ENCODE data around the gene IQUB.
A peak's percentile ranks its signal among the peaks of the same experiment; 100 is the strongest.
"Not testable (repeated sequence)": the region's sequence is repeated elsewhere in the genome, so short reads cannot be mapped to it uniquely, and the experiment has no call there.

The IQUB gene

DNA sequence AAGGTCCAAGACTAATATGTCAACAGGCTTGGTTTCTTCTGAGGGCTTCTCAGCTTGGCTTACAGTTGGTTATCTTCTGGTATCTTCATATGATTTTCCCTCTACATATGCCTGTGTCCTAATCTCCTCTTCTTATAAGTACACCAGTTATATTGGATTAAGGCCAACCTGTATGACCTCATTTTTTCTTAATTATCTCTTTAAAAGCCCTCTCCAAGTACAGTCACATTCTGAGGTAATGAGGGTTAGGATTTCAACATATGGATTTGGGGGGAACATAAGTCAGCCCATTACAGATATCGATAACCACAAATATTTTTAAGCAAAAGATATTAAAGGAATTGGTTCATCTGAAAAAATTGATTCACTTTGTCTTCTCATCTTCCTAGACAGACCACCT lies 49.2 kb downstream of the IQUB start:
- DNase-seq, result no peak

DNA sequence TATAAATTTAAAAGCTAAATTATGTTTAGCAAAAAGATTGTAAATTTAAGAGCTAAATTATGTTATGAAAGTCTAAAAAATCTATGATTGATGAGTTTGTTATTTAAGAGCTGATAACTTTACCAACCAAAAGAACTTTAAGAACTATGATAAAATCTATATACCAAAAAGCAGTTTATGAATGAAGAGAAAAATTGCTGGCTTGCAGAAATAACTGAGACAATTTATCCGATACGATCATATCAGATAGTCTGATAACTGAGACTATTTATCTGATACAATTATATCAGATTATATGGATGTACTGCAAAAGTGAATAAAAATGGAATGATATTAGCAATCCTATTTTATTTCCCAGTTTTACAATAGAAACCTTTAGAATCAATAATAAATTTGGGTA lies 50.2 kb downstream of the IQUB start:
- no peak for DNase-seq

GRCh38 chr7:123480107-123480506 lies 54.3 kb downstream of the IQUB start:
- no peak for DNase-seq

DNA sequence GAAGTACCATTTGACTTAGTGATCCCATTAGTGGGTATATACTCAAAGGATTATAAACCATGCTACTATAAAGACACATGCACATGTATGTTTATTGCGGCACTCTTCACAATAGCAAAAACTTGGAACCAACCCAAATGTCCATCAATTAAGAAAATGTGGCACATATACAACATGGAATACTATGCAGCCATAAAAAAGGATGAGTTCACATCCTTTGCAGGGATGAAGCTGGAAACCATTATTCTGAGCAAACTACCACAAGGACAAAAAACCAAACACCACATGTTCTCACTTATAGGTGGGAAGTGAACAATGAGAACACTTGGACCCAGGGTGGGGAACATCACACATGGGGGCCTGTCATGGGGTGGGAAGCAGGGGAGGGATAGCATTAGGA lies 56.3 kb downstream of the IQUB start:
- DNase-seq, result not testable (repeated sequence)

GRCh38 chr7:123472750-123473445 lies 61.5 kb downstream of the IQUB start:
- DNase-seq, result no peak

DNA sequence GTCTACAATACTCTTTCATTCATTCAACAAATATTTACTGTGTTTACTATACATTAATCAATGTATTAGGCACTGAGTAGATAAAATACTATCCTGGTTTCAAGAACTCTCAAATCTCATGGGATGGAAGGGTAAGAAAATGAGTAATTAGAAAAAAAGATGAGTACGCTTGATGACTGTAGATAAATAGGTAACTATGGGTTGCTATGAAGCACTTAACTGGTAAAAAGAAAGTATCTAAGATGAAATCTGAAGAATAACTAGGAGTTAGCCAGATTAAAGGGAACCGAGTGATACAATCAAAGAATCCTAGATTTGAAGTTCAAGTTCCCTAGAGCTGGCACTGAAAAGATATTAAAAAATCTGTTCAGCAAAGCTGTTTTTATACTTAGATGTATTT lies 62.1 kb downstream of the IQUB start:
- DNase-seq, result no peak

DNA sequence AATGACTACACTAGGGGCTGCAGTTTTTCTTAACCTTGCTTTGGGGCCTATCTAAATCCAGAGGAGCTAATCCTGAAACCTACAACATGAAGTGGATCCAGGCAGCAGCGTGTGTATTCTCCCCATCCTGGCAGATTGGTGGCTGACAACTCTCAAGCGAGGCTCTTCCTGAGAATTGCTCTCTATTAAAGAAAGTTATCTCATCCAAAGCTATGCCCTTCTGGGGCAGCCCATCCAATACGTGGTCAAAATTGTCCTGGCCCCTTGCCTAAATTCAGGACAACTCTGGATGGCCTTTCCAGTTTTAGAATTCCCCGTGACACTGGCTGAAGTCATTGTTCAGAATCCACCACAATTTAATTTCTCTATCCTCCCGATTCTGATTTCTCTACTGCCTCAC lies 66.1 kb downstream of the IQUB start:
- no peak for DNase-seq

GRCh38 chr7:123463890-123464289 lies 70.5 kb downstream of the IQUB start:
- DNase-seq, result no peak

- DNase-seq, result no peak
These were observed 73.8 kb downstream of the IQUB start for GRCh38 chr7:123460616-123461015.

DNA sequence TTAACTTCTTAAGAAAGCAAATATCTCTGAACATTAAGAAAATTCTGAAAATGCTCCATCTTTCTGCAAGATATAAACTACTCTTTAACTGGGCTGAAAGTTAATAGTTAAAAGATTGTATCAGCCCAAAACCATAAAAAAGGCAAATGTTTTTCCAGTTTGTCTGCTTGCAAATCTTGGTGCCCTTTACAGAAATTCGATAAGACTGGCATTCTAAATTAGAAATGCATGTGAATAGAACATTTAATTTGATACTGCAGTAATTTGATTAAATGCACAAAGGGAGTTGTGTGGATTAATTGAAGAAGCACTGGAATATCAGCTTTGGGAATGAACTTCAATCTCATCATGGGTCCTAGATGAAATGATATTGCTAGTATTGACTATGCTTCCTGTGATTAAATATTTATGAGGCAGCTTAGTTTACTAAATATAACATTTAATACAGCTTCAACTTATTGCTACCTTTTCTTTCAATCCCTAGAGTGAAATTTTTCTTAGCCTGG lies 78.4 kb downstream of the IQUB start:
- no peak for DNase-seq

DNA sequence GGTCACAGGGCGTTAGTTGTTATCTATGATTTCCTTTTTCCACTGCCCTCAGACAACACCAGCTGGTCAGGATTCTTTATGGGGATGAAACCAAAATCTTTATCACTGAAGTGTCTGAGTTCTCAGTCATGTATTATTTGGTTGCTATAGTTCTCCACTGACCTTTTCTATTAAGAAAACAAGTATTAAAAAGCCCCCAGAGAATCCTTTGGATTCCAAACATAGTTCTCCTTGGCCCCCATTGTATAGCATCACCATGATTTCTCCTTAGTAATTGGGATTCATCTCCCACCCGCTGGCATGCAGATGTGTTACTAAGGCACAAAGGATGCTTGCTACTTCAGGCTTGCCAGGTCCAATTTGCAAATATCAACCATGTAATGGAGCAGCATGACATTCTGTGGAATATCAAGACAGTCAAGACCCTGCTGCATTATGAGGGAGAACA lies 94.3 kb downstream of the IQUB start:
- DNase-seq, result no peak

GRCh38 chr7:123439191-123439590 lies 95.2 kb downstream of the IQUB start:
- no peak for DNase-seq

DNA sequence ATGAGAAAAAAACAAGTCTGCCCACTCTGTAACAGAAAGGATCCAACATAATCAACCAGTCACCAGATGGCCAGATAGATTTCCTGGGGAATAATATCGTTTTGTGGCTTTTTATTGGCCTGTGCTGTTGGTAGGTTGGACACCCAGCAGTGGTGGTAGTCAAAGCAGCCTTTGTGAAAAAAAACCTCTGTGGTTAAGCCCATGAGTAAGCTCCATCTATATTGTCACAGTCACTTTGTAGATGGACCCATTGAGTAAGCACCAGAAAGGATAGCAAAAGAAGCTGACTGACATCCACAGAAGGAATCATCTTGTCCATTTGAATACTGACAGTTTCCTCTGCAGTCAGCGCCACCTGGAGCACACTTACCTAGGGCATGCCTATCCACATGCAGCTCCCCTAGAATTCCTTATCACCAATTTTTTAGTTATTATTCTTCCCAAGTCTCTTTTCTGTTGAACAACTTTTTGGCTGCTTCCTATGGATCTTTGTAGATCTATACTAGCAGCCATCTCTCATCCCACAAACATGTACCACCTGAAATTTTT lies 96.9 kb downstream of the IQUB start:
- DNase-seq, result no peak

- no peak for DNase-seq
These were observed 99.2 kb downstream of the IQUB start for GRCh38 chr7:123435080-123435700.

- DNase-seq, result peak; percentile 0
These were observed 100.7 kb downstream of the IQUB start for GRCh38 chr7:123433665-123434064.

DNA sequence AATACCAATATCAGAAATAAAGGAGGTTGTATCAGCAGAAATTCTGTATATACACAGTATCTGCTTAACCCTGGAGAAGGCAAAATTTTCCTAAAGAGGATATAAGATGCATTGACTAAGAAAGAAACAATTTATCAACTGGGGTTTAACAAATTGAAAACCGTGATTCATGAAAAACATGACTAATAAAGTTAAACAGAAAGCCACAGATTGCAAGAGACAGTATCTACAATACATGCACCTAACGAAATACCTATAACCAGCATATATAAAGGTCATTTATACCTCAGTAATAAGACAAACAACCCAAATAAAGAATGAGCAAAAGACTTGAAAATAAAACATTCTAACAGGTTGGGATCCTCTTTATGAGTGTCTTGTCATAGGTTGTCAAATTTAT lies 101.8 kb downstream of the IQUB start:
- no peak for DNase-seq

- no peak for DNase-seq
These were observed 103.2 kb downstream of the IQUB start for GRCh38 chr7:123431075-123431614.

- no peak for DNase-seq
These were observed 109.1 kb downstream of the IQUB start for GRCh38 chr7:123425246-123425645.

GRCh38 chr7:123424463-123424862 lies 109.9 kb downstream of the IQUB start:
- DNase-seq, result no peak

GRCh38 chr7:123423622-123424021 lies 110.8 kb downstream of the IQUB start:
- no peak for DNase-seq

- DNase-seq, result no peak
These were observed 116.8 kb downstream of the IQUB start for GRCh38 chr7:123417580-123417979.

GRCh38 chr7:123415625-123416024 lies 118.8 kb downstream of the IQUB start:
- DNase-seq, result no peak

DNA sequence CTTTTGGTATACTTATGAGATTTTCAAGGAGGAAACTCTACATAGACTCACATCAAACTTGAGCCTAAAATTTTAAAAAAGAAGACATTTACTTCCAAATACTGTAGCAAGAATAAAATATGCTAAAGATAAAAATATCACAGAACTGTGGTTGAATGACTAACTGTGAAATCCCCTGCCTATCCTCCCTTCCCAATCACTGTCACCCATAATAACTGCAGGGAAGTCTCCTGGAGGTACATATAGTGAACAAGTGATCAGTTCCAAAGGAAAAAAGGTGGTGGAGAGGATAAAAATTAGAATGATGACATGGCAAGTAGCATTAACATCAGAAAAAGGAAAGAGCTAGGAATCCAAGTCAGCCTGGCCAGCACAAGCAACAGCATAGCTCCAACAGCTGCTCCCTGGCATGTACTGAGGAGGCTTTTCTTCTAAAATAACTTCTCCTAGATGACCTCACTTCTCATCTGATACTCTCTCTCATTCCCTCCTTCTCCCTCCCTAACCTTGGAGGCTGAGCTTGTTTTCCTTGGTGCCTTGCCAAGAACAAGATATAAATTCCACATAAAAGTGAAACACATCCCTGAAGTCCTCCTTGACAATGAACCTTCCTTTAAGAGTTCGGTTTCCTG lies 124.0 kb downstream of the IQUB start:
- DNase-seq, result no peak

DNA sequence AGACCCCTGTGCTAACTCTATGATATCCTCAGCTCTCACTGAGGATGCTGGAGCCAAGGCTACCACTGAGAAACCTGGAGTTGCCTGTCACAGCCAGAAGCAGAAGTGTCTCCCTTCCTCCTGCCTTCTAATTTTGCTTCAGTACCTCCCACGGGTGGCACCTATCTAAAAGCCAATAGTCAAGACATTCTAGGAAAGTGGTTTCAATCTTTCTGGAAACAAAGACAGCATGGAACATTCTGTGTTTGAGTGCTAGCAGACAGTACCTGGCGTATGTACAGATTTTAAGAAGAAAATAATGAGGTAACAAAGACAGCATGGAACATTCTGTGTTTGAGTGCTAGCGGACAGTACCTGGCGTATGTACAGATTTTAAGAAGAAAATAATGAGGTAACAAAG lies 126.4 kb downstream of the IQUB start:
- DNase-seq, result not testable (repeated sequence)

Data from NCI-H1436 (cell line).